Small intestine (tissue), 7 donors: ENCODE results near the gene NEK11. TPM values are rescaled to one million over a fixed set of nuclear protein-coding genes. Genes with fewer than 3 reads are reported as not detected.

Experiments
- DNase-seq, 2 donors: peaks; one replicate each; pipeline versions ENCODE4 v3.0.0 to v3.0.0-alpha.2; 2013
- FAIRE-seq: peaks from 2 replicates; lab custom pipeline; 2012; peaks lifted over from hg19 to GRCh38; lab: Jason Lieb, UNC
- H3K27ac ChIP-seq, 3 donors: one replicate each; pipeline ENCODE4 v1.5.1; 2013; ENCODE audit warnings: low read length in 2 of 3, mild to moderate bottlenecking in 2 of 3, control low read depth in 1 of 3, inconsistent platforms in 1 of 3, low read depth in 1 of 3, moderate library complexity in 1 of 3
- H3K27me3 ChIP-seq, 3 donors: one replicate each; pipeline ENCODE4 v1.6.1; 2013; ENCODE audit warnings: low read length in 3 of 3, inconsistent platforms in 1 of 3; ENCODE audit not compliant: control insufficient read depth in 3 of 3, insufficient read depth in 3 of 3
- H3K36me3 ChIP-seq, 3 donors: one replicate each; pipeline ENCODE4 v1.6.1; 2013; ENCODE audit warnings: low read length in 3 of 3, inconsistent platforms in 1 of 3, low read depth in 1 of 3, mild to moderate bottlenecking in 1 of 3, moderate library complexity in 1 of 3; ENCODE audit not compliant: control insufficient read depth in 3 of 3, insufficient read depth in 2 of 3
- H3K4me1 ChIP-seq, 3 donors: one replicate each; pipeline ENCODE4 v1.6.1; 2013; ENCODE audit warnings: low read length in 2 of 3, inconsistent platforms in 1 of 3, low read depth in 1 of 3, mild to moderate bottlenecking in 1 of 3, moderate library complexity in 1 of 3; ENCODE audit not compliant: control insufficient read depth in 3 of 3, insufficient read depth in 2 of 3
- H3K4me3 ChIP-seq, 3 donors: one replicate each; pipeline ENCODE4 v1.5.1; 2013; ENCODE audit warnings: low read length in 3 of 3, control low read depth in 1 of 3, inconsistent platforms in 1 of 3, low read depth in 1 of 3, mild to moderate bottlenecking in 1 of 3, moderate library complexity in 1 of 3
- H3K9me3 ChIP-seq, 2 donors: one replicate each; pipeline ENCODE4 v1.6.1; 2013; ENCODE audit warnings: low read depth in 1 of 2, low read length in 1 of 2; ENCODE audit not compliant: control insufficient read depth in 2 of 2, insufficient read depth in 1 of 2
- WGBS, 3 donors: extraction: QIAGEN DNeasy Blood & Tissue Kit; methylation state at CpG; one replicate each; pipeline ENCODE4 v1.1.7; 2013; 5-methylcytosine and 5-hydroxymethylcytosine counted together
- polyA plus RNA-seq, 4 donors: library from polyadenylated mRNA; stranded (reverse) in 3 of 4; unstranded in 1 of 4; fragments of 200-250 nt in 3 of 4; fragments of 120-200 nt in 1 of 4; gene quantifications; one replicate each; pipeline versions ENCODE4 v1.2.1 to v1.2.3, GENCODE V29; 2013
- donor health status: healthy with polysubstance abuse.
- donor health status: control.
- donor health status: control.
- donor health status: Bipolar disorder and iron deficiency.
- donor health status: healthy.

Gene NEK11
- polyA plus RNA-seq, 4 donors = 0.81 to 11.0 (median 1.2) TPM

DNA sequence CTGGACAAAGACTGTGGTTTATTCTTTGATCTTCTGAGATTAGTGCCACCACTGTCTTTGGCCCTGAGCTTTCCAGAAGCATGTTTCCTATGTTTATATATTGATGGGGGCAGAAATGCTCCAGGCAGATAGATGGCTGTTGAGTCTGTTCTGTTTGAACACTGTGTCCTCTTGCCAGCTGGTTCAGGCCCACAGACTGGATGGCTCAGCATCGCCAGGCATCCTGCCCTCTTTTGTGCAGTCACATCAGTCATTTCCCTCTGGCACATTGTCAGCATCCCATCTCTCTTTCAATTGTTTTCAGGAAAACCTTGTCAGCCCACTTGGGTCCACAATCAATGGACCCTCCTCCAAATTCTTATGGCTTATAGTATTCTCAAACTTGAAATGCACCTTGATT is 141.2 kb downstream of the NEK11 start:
- no peak for FAIRE-seq
- H3K4me3 ChIP-seq = no peak overlapping the region
- H3K36me3 ChIP-seq = peaks cover 0 to 2% (median 0%) of the 10 kb centered on the region in 3 donors
- no peak for DNase-seq
- H3K27me3 ChIP-seq = no peaks in the 10 kb centered on the region
- no peaks in the 10 kb centered on the region for H3K9me3 ChIP-seq
- no peaks in the 10 kb centered on the region for H3K4me1 ChIP-seq
- 83 to 97% (median 88%) methylated on average over 1 of the region's 1 CpG for WGBS, 3 donors
- no peak overlapping the region for H3K27ac ChIP-seq

DNA sequence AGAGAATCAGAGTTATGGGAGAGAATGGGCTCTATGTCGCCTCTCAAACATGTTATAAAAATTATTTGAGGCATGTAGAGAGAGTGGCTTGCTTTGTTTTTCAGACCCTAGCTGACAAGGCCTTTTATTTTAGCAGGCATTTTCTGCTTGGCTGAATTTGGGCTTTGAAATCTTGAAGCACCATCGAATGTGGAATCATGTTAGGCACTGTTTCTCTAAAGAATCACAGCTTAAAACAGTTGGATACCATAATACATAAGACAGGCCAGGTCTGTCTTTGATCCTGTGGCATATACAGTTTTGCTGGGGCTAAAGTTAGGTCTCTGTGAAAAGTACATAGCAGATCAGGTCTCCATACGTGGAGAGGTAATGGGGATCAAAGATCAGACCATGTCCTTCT is 142.7 kb downstream of the NEK11 start:
- Histone ChIP-seq H3K4me1 (no peaks in the 10 kb centered on the region), H3K27me3 (no peaks in the 10 kb centered on the region), H3K36me3 (peaks cover 0 to 2% (median 0%) of the 10 kb centered on the region in 3 donors), H3K4me3 (no peak overlapping the region), H3K9me3 (no peaks in the 10 kb centered on the region), H3K27ac (no peak overlapping the region)
- DNase-seq = no peak
- WGBS, 3 donors = 63 to 87% (median 76%) methylated on average over 3 of the region's 3 CpGs
- FAIRE-seq = no peak

DNA sequence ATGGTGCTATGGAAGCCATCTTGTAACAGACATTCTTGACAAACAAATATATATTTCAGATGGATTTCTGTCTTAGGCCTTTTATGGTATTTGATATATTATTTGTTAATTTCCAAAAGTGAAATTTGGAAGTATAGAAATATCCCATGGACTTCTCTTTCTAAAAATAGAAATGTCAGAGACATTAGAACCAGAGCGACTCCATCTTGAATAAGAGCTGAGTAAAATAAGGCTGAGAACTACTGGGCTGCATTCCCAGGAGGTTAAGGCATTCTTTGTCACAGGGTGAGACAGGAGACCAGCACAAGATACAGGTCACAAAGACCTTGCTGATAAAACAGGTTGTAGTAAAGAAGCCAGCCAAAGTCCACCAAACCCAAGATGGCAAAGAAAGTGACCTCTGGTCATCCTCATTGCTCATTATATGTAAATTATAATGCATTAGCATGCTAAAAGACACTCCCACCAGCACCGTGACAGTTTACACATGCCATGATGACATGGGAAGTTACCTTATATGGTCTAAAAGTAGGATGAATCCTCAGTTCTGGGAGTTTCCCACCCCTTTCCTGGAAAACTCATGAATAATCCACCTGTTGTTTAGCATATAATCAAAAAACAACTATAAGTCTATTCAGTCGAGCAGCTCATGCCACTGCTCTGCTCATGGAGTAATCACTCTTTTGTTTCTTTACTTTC is 146.0 kb downstream of the NEK11 start:
- H3K4me1 ChIP-seq = no peaks in the 10 kb centered on the region
- H3K36me3 ChIP-seq = peaks cover 0 to 2% (median 0%) of the 10 kb centered on the region in 3 donors
- peak in 1 of 2 donors; percentile 1 for DNase-seq
- H3K9me3 ChIP-seq = no peaks in the 10 kb centered on the region
- H3K27me3 ChIP-seq = no peaks in the 10 kb centered on the region
- WGBS, 3 donors = 85 to 92% (median 85%) methylated on average over 3 of the region's 3 CpGs
- H3K4me3 ChIP-seq = no peak overlapping the region
- no peak overlapping the region for H3K27ac ChIP-seq
- FAIRE-seq = no peak

DNA sequence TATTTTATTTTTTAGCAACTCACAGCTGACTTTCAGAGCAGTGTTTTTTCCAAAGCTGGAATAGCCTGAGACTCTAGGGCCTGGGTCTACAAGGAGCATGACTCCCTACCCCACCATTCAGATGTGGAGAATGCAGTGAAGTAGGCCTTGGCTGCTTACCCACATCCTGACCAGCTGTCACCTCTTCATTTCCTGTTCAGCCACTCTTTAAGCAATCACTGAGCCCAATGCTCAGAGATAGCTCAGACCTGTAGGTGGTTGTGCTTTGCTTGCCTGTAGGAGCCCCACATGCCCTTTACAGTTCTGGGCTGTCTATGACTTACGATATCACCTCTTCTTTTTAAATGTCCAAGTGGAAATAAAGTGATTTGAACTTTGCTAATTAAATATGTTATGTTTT is 148.1 kb downstream of the NEK11 start:
- H3K27me3 ChIP-seq = no peaks in the 10 kb centered on the region
- DNase-seq = peak in 1 of 2 donors; percentile 25
- no peak for FAIRE-seq
- no peak overlapping the region for H3K4me3 ChIP-seq
- H3K4me1 ChIP-seq = no peaks in the 10 kb centered on the region
- peaks cover 0 to 2% (median 0%) of the 10 kb centered on the region in 3 donors for H3K36me3 ChIP-seq
- peaks cover 0 to 4% of the 10 kb centered on the region in 2 donors for H3K9me3 ChIP-seq
- 65 to 89% (median 83%) methylated on average over 1 of the region's 1 CpG for WGBS, 3 donors
- H3K27ac ChIP-seq = no peak overlapping the region

DNA sequence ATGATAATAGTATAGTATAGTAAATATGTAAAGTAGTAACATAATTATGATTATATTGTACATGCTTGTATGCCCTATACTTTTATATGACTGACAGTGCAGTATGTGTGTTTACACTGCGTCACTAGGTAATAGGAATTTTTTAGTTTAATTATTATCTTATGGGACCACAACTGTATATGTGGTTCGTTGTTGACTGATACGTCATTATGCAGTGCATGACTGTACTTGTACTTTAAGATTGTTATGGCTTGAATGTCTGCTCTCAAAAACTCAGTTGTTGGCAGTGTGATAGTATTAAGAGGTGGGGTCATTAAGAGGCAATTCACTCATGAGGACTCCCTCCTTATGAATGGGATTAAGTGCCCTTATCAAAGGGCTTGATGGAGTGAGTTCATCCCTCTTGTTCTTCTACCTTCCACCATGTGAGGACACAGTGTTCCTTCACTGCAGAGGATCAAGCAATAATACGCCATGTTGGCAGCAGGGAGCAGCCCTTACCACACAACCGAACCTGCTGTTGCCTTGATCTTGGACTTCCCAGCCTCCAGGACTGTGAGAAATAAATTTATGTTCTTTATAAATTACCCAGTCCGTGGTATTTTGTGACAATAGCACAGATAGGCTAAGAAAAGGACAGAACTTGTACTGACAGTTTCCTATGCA is 152.2 kb downstream of the NEK11 start:
- FAIRE-seq = no peak
- no peak for DNase-seq

DNA sequence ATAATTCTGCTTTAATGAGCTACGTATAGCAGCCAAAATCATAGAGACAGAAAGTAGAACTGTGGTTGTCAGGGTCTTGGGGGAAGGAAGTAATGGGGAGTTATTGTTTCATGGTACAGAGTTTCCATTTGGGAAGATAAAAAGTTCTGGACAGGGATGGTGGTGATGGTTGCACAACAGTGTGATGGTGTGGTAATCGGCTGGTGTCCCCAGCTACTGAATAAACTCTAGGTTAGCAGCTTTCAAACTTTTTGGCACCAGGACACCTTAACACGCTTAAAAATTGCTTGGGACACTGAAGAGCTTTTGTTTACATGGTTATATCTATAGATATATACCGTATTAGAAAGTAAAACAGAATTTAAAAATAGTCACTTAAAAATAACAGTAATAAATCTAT is 166.0 kb downstream of the NEK11 start:
- Histone ChIP-seq H3K4me1 (no peaks in the 10 kb centered on the region), H3K4me3 (no peak overlapping the region), H3K9me3 (no peaks in the 10 kb centered on the region), H3K27ac (no peak overlapping the region), H3K36me3 (peaks cover 0 to 4% (median 0%) of the 10 kb centered on the region in 3 donors), H3K27me3 (no peaks in the 10 kb centered on the region)
- FAIRE-seq = no peak
- WGBS, 3 donors = 77 to 88% (median 86%) methylated on average over 4 of the region's 4 CpGs
- no peak for DNase-seq

More for the DNA sequence above, 152.2 kb downstream of the NEK11 start:
- peaks cover 0 to 9% of the 10 kb centered on the region in 2 donors for H3K9me3 ChIP-seq
- no peaks in the 10 kb centered on the region for H3K36me3 ChIP-seq
- no peaks in the 10 kb centered on the region for H3K4me1 ChIP-seq
- no peaks in the 10 kb centered on the region for H3K27me3 ChIP-seq
- WGBS, 3 donors = 90 to 92% (median 90%) methylated on average over 6 of the region's 6 CpGs
- no peak overlapping the region for H3K4me3 ChIP-seq
- H3K27ac ChIP-seq = no peak overlapping the region

DNA sequence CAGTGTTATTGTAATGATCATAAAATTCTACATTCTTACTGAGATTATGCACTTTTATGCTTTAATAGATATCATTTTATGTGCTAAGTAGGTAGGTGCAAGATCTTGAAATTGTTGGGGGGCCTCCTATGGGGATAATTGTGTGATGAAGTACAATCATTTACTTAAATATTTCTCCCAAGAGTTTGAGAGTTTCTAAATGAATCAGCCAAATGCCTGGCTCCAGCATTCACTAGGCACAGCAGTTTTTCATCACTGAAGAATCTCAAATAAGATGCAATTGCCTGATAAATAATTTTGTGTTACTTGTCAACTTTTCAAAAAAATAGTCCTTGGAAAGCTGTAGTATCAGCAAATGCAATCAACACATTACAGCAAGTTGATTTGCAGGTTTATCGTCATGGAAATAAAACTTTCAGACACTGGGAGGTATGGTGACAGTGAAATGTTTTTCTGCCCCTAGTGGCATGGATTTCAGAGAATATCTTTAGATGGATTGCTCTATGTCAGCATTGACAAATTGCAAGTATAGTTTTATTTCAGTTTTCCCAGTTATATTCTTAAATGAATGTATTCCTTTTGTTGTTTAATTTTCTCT is 167.1 kb downstream of the NEK11 start:
- Histone ChIP-seq H3K4me3 (no peak overlapping the region), H3K27me3 (no peaks in the 10 kb centered on the region), H3K4me1 (no peaks in the 10 kb centered on the region), H3K9me3 (no peaks in the 10 kb centered on the region), H3K36me3 (peaks cover 0 to 4% (median 0%) of the 10 kb centered on the region in 3 donors), H3K27ac (no peak overlapping the region)
- DNase-seq = no peak
- 45 to 60% (median 55%) methylated on average over 1 of the region's 1 CpG for WGBS, 3 donors
- FAIRE-seq = no peak

DNA sequence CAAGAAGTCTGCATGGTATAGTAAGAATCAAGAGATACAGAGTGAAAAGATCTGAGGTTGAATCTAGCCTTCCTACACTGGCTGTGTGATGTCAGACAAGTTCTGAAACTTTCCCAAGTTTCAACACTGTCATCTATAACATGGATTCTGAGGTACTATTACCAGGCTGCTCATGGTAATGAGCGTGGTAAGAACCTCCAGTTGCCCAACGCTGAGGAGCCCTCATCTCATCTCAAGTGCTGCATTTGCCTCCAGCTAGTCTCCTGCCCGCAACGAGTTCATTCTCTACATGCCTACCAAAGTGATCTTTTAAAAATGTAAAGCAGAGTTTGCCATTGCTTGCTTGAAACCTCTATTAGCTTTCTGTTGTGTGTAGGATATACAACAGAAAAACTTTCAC is 168.1 kb downstream of the NEK11 start:
- H3K9me3 ChIP-seq = no peaks in the 10 kb centered on the region
- no peaks in the 10 kb centered on the region for H3K4me1 ChIP-seq
- DNase-seq = no peak
- no peaks in the 10 kb centered on the region for H3K27me3 ChIP-seq
- H3K27ac ChIP-seq = no peak overlapping the region
- H3K36me3 ChIP-seq = peaks cover 0 to 4% (median 0%) of the 10 kb centered on the region in 3 donors
- 91 to 94% (median 93%) methylated on average over 4 of the region's 4 CpGs for WGBS, 3 donors
- FAIRE-seq = no peak
- no peak overlapping the region for H3K4me3 ChIP-seq
